CD4-positive, alpha-beta T cell treated with Interleukin-1 beta for 1 hour (primary cell): ENCODE results near the gene SLC8B1.
A peak's percentile ranks its signal among the peaks of the same experiment; 100 is the strongest.

Experiments
- DNase-seq, 2 donors: peaks; one replicate each; pipeline ENCODE4 v3.0.0-alpha.2; 2020 to 2022

The SLC8B1 gene

GRCh38 chr12:113318900-113319628 lies 15.8 kb downstream of the SLC8B1 start:
- DNase-seq: no peak

GRCh38 chr12:113318046-113318656 lies 16.8 kb downstream of the SLC8B1 start:
- DNase-seq: no peak

GRCh38 chr12:113317122-113317521 lies 17.8 kb downstream of the SLC8B1 start:
- DNase-seq: no peak

- no peak for DNase-seq
Measured at GRCh38 chr12:113316155-113316554, 18.8 kb downstream of the SLC8B1 start.

- DNase-seq: no peak
Measured at GRCh38 chr12:113315358-113315757, 19.6 kb downstream of the SLC8B1 start.

- no peak for DNase-seq
Measured at GRCh38 chr12:113314121-113314529, 20.8 kb downstream of the SLC8B1 start.

GRCh38 chr12:113310489-113310888 lies 24.4 kb downstream of the SLC8B1 start:
- no peak for DNase-seq

- no peak for DNase-seq
Measured at GRCh38 chr12:113306382-113306781, 28.5 kb downstream of the SLC8B1 start.

- DNase-seq: no peak
Measured at GRCh38 chr12:113305281-113305856, 29.5 kb downstream of the SLC8B1 start.

- peak; percentile 16 to 53 for DNase-seq
Measured at GRCh38 chr12:113302886-113303640, 31.8 kb downstream of the SLC8B1 start.

GRCh38 chr12:113302466-113302865 lies 32.4 kb downstream of the SLC8B1 start:
- DNase-seq: no peak

- no peak for DNase-seq
Measured at GRCh38 chr12:113301811-113302210, 33.1 kb downstream of the SLC8B1 start.

- no peak for DNase-seq
Measured at GRCh38 chr12:113299619-113300237, 35.2 kb downstream of the SLC8B1 start.

GRCh38 chr12:113298861-113299545 lies 35.9 kb downstream of the SLC8B1 start:
- no peak for DNase-seq

- no peak for DNase-seq
Measured at GRCh38 chr12:113298472-113298817, 36.5 kb downstream of the SLC8B1 start.

GRCh38 chr12:113297621-113298471 lies 37.1 kb downstream of the SLC8B1 start:
- no peak for DNase-seq

- no peak for DNase-seq
Measured at GRCh38 chr12:113297214-113297587, 37.7 kb downstream of the SLC8B1 start.

- DNase-seq: no peak
Measured at GRCh38 chr12:113296557-113297213, 38.2 kb downstream of the SLC8B1 start.

- no peak for DNase-seq
Measured at GRCh38 chr12:113295886-113296556, 38.9 kb downstream of the SLC8B1 start.

- DNase-seq: no peak
Measured at GRCh38 chr12:113293100-113293499, 41.8 kb downstream of the SLC8B1 start.
